A549 (cell line): ENCODE results near the gene CA9. TPM values are rescaled to one million over a fixed set of nuclear protein-coding genes. Genes with fewer than 3 reads are reported as not detected.

Experiments used
- ATAC-seq, 2 experiments: fragments of 200-7000 bp in 1 of 2; fragments of >200 bp in 1 of 2; cut with Nextera tagmentation in 1 of 2; cut with Tn5 transposase in 1 of 2; 3 replicates each; pipeline versions ENCODE4 v1.8.0 to v1.9.1; 2018 to 2020; ENCODE audit warnings: mild to moderate bottlenecking in 1 of 2, moderate library complexity in 1 of 2
- CTCF ChIA-PET: fragments of 300-600 bp; sonication (Branson Sonifier 250); formaldehyde crosslinking; extraction: SDS; loops from one replicate; lab custom pipeline; 2021; ENCODE audit warnings: antibody characterized with exemption, inconsistent platforms; lab: Yijun Ruan, JAX
- POLR2A ChIA-PET: fragments of 350-600 bp; formaldehyde crosslinking; extraction: SDS; loops from one replicate; lab custom pipeline; 2021; ENCODE audit warnings: antibody characterized with exemption, inconsistent platforms; lab: Yijun Ruan, JAX
- DNase-seq, 2 experiments: peaks; one replicate each; pipeline versions ENCODE4 v3.0.0 to v3.0.0-alpha.2; 2011 to 2016; ENCODE audit warnings: low read depth in 1 of 2, low spot score in 1 of 2
- FAIRE-seq: peaks from 2 replicates; lab custom pipeline; 2011; peaks lifted over from hg19 to GRCh38; lab: Jason Lieb, UNC
- H3K27ac ChIP-seq, 2 experiments: fragments of >200 bp; sonication (Bioruptor Twin); formaldehyde crosslinking; 3 replicates each; pipeline ENCODE4 v1.5.1; 2016 to 2017
- H3K4me1 ChIP-seq: fragments of >200 bp; sonication (Bioruptor Twin); formaldehyde crosslinking; 3 replicates; pipeline ENCODE4 v1.6.1; 2016
- H3K4me2 ChIP-seq: fragments of >200 bp; sonication (Bioruptor Twin); formaldehyde crosslinking; 3 replicates; pipeline ENCODE4 v1.6.1; 2016
- H3K4me3 ChIP-seq: fragments of >200 bp; sonication (Bioruptor Twin); formaldehyde crosslinking; 3 replicates; pipeline ENCODE4 v1.5.1; 2016
- H3K9me3 ChIP-seq: fragments of >200 bp; sonication (Bioruptor Twin); formaldehyde crosslinking; 3 replicates; pipeline ENCODE4 v1.6.1; 2016
- CBX2 ChIP-seq: fragments of 200-600 bp; sonication (generic); IDR thresholded peaks from 2 replicates; pipeline ENCODE4 v1.6.1; 2016; ENCODE audit warnings: low read depth, mild to moderate bottlenecking, borderline replicate concordance
- CBX8 ChIP-seq: fragments of 200-600 bp; sonication (generic); IDR thresholded peaks from 2 replicates; pipeline ENCODE4 v1.6.1; 2016
- CEBPB ChIP-seq, 2 experiments: fragments of >200 bp in 1 of 2; sonication (Bioruptor Twin) in 1 of 2; formaldehyde crosslinking in 1 of 2; IDR thresholded peaks; 2 replicates each; pipeline ENCODE4 v1.6.1; 2012 to 2016
- CHD2 ChIP-seq: fragments of 150-350 bp; IDR thresholded peaks from 2 replicates; pipeline ENCODE4 v1.6.1; 2014; ENCODE audit warnings: low read length; ENCODE audit not compliant: partially characterized antibody
- E2F6 ChIP-seq: IDR thresholded peaks from 2 replicates; pipeline ENCODE4 v1.6.1; 2012; ENCODE audit warnings: low read depth, borderline replicate concordance
- EP300 ChIP-seq, 2 experiments: fragments of >200 bp; sonication (Bioruptor Twin); formaldehyde crosslinking; IDR thresholded peaks; 2 replicates in 1 of 2; 3 replicates in 1 of 2; pipeline ENCODE4 v1.6.1; 2016 to 2017
- FOSL2 ChIP-seq, 2 experiments: fragments of 450-650 bp in 1 of 2; fragments of >200 bp in 1 of 2; sonication (Bioruptor Twin) in 1 of 2; formaldehyde crosslinking; IDR thresholded peaks; 2 replicates each; pipeline versions ENCODE4 v1.5.0 to v1.6.1; 2016 to 2020; ENCODE audit warnings: mild to moderate bottlenecking in 1 of 2, moderate library complexity in 1 of 2
- HEYL ChIP-seq: fragments of 250-450 bp; sonication (Bioruptor Pico); IDR thresholded peaks from 2 replicates; pipeline ENCODE4 v1.8.0; 2021; ENCODE audit warnings: mild to moderate bottlenecking, moderate library complexity
- HMGXB4 ChIP-seq: fragments of 250-450 bp; sonication (Bioruptor Pico); IDR thresholded peaks from 2 replicates; pipeline ENCODE4 v1.5.0; 2021; ENCODE audit warnings: mild to moderate bottlenecking, moderate library complexity, borderline replicate concordance
- HOXB13 ChIP-seq: fragments of 250-450 bp; sonication (Bioruptor Pico); IDR thresholded peaks from 2 replicates; pipeline ENCODE4 v1.5.0; 2020; ENCODE audit warnings: low read depth, mild to moderate bottlenecking, moderate library complexity
- KDM1A ChIP-seq: fragments of 200-600 bp; sonication (generic); IDR thresholded peaks from 2 replicates; pipeline ENCODE4 v1.6.1; 2016; ENCODE audit warnings: low read depth, mild to moderate bottlenecking
- MAZ ChIP-seq: fragments of 150-350 bp; IDR thresholded peaks from 2 replicates; pipeline ENCODE4 v1.6.1; 2014; ENCODE audit warnings: antibody characterized with exemption, low read depth, low read length, borderline replicate concordance
- MYC ChIP-seq: IDR thresholded peaks from 2 replicates; pipeline ENCODE4 v1.6.1; 2012; ENCODE audit warnings: mild to moderate bottlenecking, inconsistent platforms, low read length, improper control_type of control experiment, borderline replicate concordance
- NFE2L2 ChIP-seq: fragments of 150-350 bp; conservative IDR thresholded peaks from 2 replicates; pipeline ENCODE4 v1.6.1; 2014; ENCODE audit warnings: low read length
- POLR2AphosphoS2 ChIP-seq: conservative IDR thresholded peaks from 2 replicates; pipeline ENCODE4 v1.6.1; 2012; ENCODE audit warnings: low read length, improper control_type of control experiment, inconsistent platforms
- REST ChIP-seq: fragments of 200-600 bp; sonication (generic); IDR thresholded peaks from 2 replicates; pipeline ENCODE4 v1.6.1; 2016; ENCODE audit warnings: antibody characterized with exemption, mild to moderate bottlenecking, moderate library complexity
- RFX5 ChIP-seq: fragments of 450-650 bp; IDR thresholded peaks from 2 replicates; pipeline ENCODE4 v1.7.1; 2014; ENCODE audit warnings: antibody characterized with exemption, mild to moderate bottlenecking, moderate library complexity
- RNF2 ChIP-seq: fragments of 200-600 bp; sonication (generic); IDR thresholded peaks from 2 replicates; pipeline ENCODE4 v1.6.1; 2016; ENCODE audit warnings: low read depth, mild to moderate bottlenecking, antibody characterized with exemption, moderate library complexity, borderline replicate concordance
- SREBF2 ChIP-seq: fragments of 450-650 bp; IDR thresholded peaks from 2 replicates; pipeline ENCODE4 v1.6.1; 2014; ENCODE audit warnings: mild to moderate bottlenecking, moderate library complexity
- TP53 ChIP-seq: fragments of 250-450 bp; sonication (Bioruptor Pico); IDR thresholded peaks from 2 replicates; pipeline ENCODE4 v1.5.0; 2021; ENCODE audit warnings: mild to moderate bottlenecking, moderate library complexity
- USF2 ChIP-seq: fragments of 450-650 bp; IDR thresholded peaks from 2 replicates; pipeline ENCODE4 v1.6.1; 2014; ENCODE audit warnings: antibody characterized with exemption
- ZFP36 ChIP-seq: fragments of 450-650 bp; IDR thresholded peaks from 2 replicates; pipeline ENCODE4 v1.6.1; 2014; ENCODE audit warnings: borderline replicate concordance; ENCODE audit not compliant: partially characterized antibody
- ZNF302 ChIP-seq: fragments of 250-450 bp; sonication (Bioruptor Pico); IDR thresholded peaks from 2 replicates; pipeline ENCODE4 v1.9.0; 2021; ENCODE audit warnings: inconsistent platforms, mild to moderate bottlenecking, moderate library complexity
- ZSCAN20 ChIP-seq: fragments of 250-450 bp; sonication (Bioruptor Pico); IDR thresholded peaks from 2 replicates; pipeline ENCODE4 v1.8.0; 2022; ENCODE audit warnings: mild to moderate bottlenecking, moderate library complexity
- WGBS: methylation state at CpG from one replicate; pipeline ENCODE4 v1.1.6; 2017; ENCODE audit errors: missing lambda C conversion rate; 5-methylcytosine and 5-hydroxymethylcytosine counted together
- polyA plus RNA-seq, 4 experiments: library from polyadenylated mRNA; depleted of rRNA in 3 of 4; stranded (reverse); fragments of >200 nt; fragmentation: RNase III in 1 of 4; extraction: RNeasy Plus Mini Kit Qiagen cat#74134 plus additional on column Dnase treatment in 1 of 4; gene quantifications; 2 replicates in 3 of 4; 3 replicates in 1 of 4; pipeline ENCODE4 v1.2.3, GENCODE V29; 2011 to 2017

Gene CA9
- polyA plus RNA-seq, 2 of the 4 experiments (the other 2 are of a cell fraction) = 4.5 to 16.3 TPM

- TF ChIP-seq USF2 (no peak), NFE2L2 (no peak), HOXB13 (CRISPR knock-in tag) (no peak), HMGXB4 (CRISPR knock-in tag) (no peak)
- TF ChIP-seq, all 56 proteins: peak for 6
Measured at GRCh38 chr9:35651956-35652828, 21.5 kb upstream of the CA9 start (continued).

- H3K27ac ChIP-seq = peak overlapping the region; percentile 32 to 77; a peak in 4 of 6 replicates
- 47% methylated on average over 8 of the region's 8 CpGs for WGBS
- no peak overlapping the region for H3K4me3 ChIP-seq
- no peak for TF ChIP-seq ZNF302 (CRISPR knock-in tag)
- no peak for TF ChIP-seq CEBPB (IDR thresholded peaks at IDR 0.05)
- no peak for TF ChIP-seq CHD2
- no peak for TF ChIP-seq ZSCAN20 (CRISPR knock-in tag)
- TF ChIP-seq REST = no peak
- no peak for TF ChIP-seq ZFP36
- TF ChIP-seq MAZ = no peak
- TF ChIP-seq CBX8 = no peak
- no peak for TF ChIP-seq TP53 (CRISPR knock-in tag)
- FAIRE-seq (no peak), DNase-seq (no peak), ATAC-seq (no peak)
- peaks cover 25% of the 10 kb centered on the region for H3K4me1 ChIP-seq
- ChIA-PET CTCF (interaction anchor here (0.9 to 10.6 kb wide), 4 partner anchors 43 to 536 kb away, joined by 4 to 243 read pairs (median 5); partner anchors contain the start of genes CREB3 and TLN1), POLR2A (interaction anchor here (0.6 kb wide), 1 partner anchor 33 kb away, joined by 3 read pairs; no protein-coding TSS in a partner anchor)
- peak overlapping the region; percentile 73 for H3K4me2 ChIP-seq
- no peaks in the 10 kb centered on the region for H3K9me3 ChIP-seq
Measured at GRCh38 chr9:35652829-35653209, 20.9 kb upstream of the CA9 start.

GRCh38 chr9:35653611-35654010 lies 20.1 kb upstream of the CA9 start:
- ChIA-PET CTCF (interaction anchor here (0.9 to 10.6 kb wide), 5 partner anchors 9 to 537 kb away, joined by 3 to 243 read pairs (median 4); partner anchors contain the start of genes CREB3 and TLN1), POLR2A (interaction anchor here (0.6 kb wide), 1 partner anchor 53 kb away, joined by 6 read pairs; no protein-coding TSS in a partner anchor)
- Histone ChIP-seq H3K9me3 (no peaks in the 10 kb centered on the region), H3K4me3 (no peak overlapping the region), H3K4me2 (no peak overlapping the region; the same call in 2 of the 3 replicates), H3K27ac (no peak overlapping the region; a peak in 1 of 6 replicates), H3K4me1 (peaks cover 25% of the 10 kb centered on the region)
- TF ChIP-seq E2F6 = no peak
- TF ChIP-seq HEYL (CRISPR knock-in tag) = no peak
- no peak for TF ChIP-seq FOSL2 (IDR thresholded peaks at IDR 0.05)
- no peak for TF ChIP-seq FOSL2 (CRISPR knock-in tag; IDR thresholded peaks at IDR 0.05)
- no peak for TF ChIP-seq RFX5
- no peak for TF ChIP-seq SREBF2
- TF ChIP-seq ZNF302 (CRISPR knock-in tag) = no peak
- TF ChIP-seq CHD2 = no peak
- TF ChIP-seq RNF2 = no peak
- TF ChIP-seq CBX8 = no peak
- TF ChIP-seq MYC = no peak
- no peak for TF ChIP-seq CBX2
- TF ChIP-seq HOXB13 (CRISPR knock-in tag) = no peak
- TF ChIP-seq KDM1A = no peak
- TF ChIP-seq EP300 (IDR thresholded peaks at IDR 0.05) = no peak
- TF ChIP-seq POLR2AphosphoS2 = no peak
- TF ChIP-seq MAZ = no peak
- 82% methylated on average over 2 of the region's 2 CpGs for WGBS
- ATAC-seq (no peak), DNase-seq (no peak), FAIRE-seq (no peak)
